PFSK-1 (cell line): ENCODE measurements around the gene SLC17A9.

Experiments
- FOXP2 ChIP-seq: optimal IDR thresholded peaks from 2 replicates; pipeline ENCODE3; 2011; ENCODE audit warnings: borderline replicate concordance, control low read depth, inconsistent platforms; ENCODE audit not compliant: insufficient read depth; ENCODE audit errors: extremely low read length, extremely low read depth
- POLR2AphosphoS5 ChIP-seq: IDR thresholded peaks from 2 replicates; pipeline ENCODE4 v1.6.1; 2012; ENCODE audit warnings: low read depth, mild to moderate bottlenecking, control low read depth, low read length, moderate library complexity
- SIN3A ChIP-seq: IDR thresholded peaks from 2 replicates; pipeline ENCODE4 v1.6.1; 2012; ENCODE audit warnings: mild to moderate bottlenecking, low read length, moderate library complexity, borderline replicate concordance; ENCODE audit not compliant: insufficient read depth
- TAF1 ChIP-seq: IDR thresholded peaks from 2 replicates; pipeline ENCODE4 v1.6.1; 2012; ENCODE audit warnings: low read length, control low read depth, borderline replicate concordance; ENCODE audit not compliant: insufficient read depth
- TF ChIP-seq, protein P1 (sequence below), 2 experiments: IDR thresholded peaks; 2 replicates each; pipeline versions ENCODE4 v1.6.1 to v1.8.0; 2011 to 2012; ENCODE audit warnings: low read depth in 2 of 2, low read length in 2 of 2, control low read depth in 1 of 2, inconsistent platforms in 1 of 2, mild to moderate bottlenecking in 1 of 2, moderate library complexity in 1 of 2; ENCODE audit not compliant: insufficient read depth in 1 of 2

SLC17A9 gene

DNA sequence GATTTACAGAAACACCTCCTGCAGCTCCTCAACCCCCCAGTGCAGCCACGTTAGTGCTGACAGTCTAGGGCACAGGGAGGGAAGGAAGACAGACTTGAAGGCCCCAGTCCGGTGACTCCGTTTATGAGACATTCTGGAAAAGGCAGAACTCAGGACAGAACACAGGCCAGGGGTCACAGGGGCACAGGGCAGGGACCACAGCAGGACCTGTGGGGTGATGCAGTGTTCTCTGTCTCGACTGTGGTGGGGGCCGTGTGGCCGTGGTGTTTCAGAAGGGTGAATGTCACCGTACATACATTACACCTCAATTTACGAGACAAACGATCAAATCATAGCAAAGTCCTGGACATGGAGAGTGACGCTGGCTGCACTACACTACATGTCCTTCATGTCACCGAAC is 43.0 kb downstream of the SLC17A9 start:
- no peak for TF ChIP-seq TAF1
- TF ChIP-seq, protein P1, sequence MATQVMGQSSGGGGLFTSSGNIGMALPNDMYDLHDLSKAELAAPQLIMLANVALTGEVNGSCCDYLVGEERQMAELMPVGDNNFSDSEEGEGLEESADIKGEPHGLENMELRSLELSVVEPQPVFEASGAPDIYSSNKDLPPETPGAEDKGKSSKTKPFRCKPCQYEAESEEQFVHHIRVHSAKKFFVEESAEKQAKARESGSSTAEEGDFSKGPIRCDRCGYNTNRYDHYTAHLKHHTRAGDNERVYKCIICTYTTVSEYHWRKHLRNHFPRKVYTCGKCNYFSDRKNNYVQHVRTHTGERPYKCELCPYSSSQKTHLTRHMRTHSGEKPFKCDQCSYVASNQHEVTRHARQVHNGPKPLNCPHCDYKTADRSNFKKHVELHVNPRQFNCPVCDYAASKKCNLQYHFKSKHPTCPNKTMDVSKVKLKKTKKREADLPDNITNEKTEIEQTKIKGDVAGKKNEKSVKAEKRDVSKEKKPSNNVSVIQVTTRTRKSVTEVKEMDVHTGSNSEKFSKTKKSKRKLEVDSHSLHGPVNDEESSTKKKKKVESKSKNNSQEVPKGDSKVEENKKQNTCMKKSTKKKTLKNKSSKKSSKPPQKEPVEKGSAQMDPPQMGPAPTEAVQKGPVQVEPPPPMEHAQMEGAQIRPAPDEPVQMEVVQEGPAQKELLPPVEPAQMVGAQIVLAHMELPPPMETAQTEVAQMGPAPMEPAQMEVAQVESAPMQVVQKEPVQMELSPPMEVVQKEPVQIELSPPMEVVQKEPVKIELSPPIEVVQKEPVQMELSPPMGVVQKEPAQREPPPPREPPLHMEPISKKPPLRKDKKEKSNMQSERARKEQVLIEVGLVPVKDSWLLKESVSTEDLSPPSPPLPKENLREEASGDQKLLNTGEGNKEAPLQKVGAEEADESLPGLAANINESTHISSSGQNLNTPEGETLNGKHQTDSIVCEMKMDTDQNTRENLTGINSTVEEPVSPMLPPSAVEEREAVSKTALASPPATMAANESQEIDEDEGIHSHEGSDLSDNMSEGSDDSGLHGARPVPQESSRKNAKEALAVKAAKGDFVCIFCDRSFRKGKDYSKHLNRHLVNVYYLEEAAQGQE (IDR thresholded peaks at IDR 0.05; ENCODE audit: insufficient read depth in 1 of 2, low read depth in 2 of 2, low read length in 2 of 2): no peak
- no peak for TF ChIP-seq POLR2AphosphoS5
- TF ChIP-seq SIN3A: no peak

DNA sequence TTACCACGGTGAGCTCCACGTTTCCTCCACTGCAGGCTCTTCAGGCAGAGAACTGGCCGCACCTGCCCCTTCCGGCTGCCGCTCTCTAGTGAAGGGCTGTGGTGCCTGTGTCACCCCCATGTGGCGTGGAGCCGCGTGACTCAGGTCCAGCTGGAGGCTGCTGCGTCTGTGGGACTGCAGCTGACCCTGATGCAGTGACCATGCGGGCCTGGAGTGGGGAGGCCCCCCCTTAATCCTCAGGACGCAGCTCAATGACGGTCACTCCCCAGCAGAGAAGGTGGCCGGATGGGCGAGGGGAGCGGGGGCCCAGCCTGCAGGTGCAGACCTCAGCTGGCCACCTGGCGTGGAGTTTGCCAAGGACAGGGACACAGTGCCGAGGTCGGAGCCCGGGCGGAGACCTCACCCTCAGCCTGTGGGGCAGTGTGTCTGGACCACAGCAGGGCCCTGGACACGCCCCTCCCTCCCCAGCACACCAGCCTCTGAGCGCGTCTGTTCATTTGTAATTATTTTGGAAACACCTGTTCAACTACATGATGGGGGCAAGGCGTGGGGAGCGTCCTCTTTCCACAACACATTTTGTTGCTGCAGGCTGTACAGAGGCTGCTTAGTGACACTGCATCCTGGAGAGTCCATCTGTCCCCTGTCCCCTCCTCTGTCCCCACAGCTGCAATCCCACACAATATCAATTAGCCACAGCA is 43.5 kb downstream of the SLC17A9 start:
- TF ChIP-seq POLR2AphosphoS5 (no peak), SIN3A (no peak), FOXP2 (no peak), TAF1 (no peak)
- TF ChIP-seq, protein P1 (IDR thresholded peaks at IDR 0.05; ENCODE audit: insufficient read depth in 1 of 2, low read depth in 2 of 2, low read length in 2 of 2): no peak

DNA sequence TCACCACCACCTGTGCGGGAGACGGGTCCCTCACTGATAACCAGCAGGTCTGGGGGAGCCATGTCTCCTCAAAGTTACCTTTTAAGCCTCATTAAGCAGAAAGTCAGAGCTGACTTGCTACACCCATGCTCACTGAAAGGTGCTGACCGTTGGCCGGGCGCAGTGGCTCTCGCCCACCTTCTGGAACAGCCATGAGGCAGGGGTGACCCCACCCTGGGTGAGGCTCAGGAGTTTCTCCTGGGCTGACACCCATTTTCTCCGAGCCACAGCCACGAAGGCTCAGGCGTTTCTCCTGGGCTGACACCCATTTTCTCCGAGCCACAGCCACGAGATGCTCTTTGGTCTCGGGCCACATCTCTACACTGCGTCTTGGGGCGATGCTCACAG is 44.1 kb downstream of the SLC17A9 start:
- TF ChIP-seq TAF1 (no peak), SIN3A (no peak), FOXP2 (no peak), POLR2AphosphoS5 (no peak)
- TF ChIP-seq, protein P1 (IDR thresholded peaks at IDR 0.05; ENCODE audit: insufficient read depth in 1 of 2, low read depth in 2 of 2, low read length in 2 of 2): no peak

DNA sequence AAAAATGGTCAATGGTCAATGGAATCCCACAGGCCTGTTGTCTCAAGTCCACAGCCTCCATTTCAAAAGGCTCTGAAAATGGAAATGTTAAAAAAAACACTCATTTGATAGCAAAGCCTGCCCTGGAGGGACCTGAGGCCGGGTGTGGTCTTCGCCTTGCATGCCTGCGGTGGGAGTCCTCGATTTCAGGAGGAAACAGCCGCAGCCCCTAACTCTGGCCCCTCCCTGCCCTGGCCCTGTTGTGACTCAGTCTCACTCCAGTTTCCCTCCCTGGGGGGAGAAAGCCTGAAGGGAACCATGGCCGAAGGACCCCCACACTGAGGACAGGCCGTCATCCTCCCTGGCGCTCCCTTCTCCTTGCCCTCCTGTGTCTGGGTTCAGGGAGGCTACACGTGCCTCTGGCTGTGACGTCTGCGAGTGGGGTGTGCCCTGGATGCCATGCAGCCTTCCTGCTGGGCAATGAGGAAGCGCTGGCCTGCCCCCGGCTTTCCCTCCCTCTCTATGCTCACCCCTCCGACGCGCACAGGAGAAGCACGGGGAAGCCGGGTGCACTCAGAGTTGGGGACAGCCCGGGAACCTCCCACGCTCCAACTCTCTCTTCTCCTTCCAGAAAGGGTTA is 45.0 kb downstream of the SLC17A9 start:
- TF ChIP-seq FOXP2 (no peak), SIN3A (no peak), TAF1 (no peak), POLR2AphosphoS5 (no peak)
- TF ChIP-seq, protein P1 (IDR thresholded peaks at IDR 0.05; ENCODE audit: insufficient read depth in 1 of 2, low read depth in 2 of 2, low read length in 2 of 2): no peak
